K562 treated with DMSO at 1 percent for 48 hours (cell line): ENCODE results near the gene TOP1. TPM values are rescaled to one million over a fixed set of nuclear protein-coding genes. Genes with fewer than 3 reads are reported as not detected.

Experiments
- total RNA-seq: library from RNA; unstranded; fragments of 300-600 nt; gene quantifications from 2 replicates; pipeline ENCODE4 v1.2.3, GENCODE V29; 2022; ENCODE audit warnings: low replicate concordance; ENCODE audit errors: extremely low read depth

The TOP1 gene
- total RNA-seq = not detected in 2 replicates

DNA sequence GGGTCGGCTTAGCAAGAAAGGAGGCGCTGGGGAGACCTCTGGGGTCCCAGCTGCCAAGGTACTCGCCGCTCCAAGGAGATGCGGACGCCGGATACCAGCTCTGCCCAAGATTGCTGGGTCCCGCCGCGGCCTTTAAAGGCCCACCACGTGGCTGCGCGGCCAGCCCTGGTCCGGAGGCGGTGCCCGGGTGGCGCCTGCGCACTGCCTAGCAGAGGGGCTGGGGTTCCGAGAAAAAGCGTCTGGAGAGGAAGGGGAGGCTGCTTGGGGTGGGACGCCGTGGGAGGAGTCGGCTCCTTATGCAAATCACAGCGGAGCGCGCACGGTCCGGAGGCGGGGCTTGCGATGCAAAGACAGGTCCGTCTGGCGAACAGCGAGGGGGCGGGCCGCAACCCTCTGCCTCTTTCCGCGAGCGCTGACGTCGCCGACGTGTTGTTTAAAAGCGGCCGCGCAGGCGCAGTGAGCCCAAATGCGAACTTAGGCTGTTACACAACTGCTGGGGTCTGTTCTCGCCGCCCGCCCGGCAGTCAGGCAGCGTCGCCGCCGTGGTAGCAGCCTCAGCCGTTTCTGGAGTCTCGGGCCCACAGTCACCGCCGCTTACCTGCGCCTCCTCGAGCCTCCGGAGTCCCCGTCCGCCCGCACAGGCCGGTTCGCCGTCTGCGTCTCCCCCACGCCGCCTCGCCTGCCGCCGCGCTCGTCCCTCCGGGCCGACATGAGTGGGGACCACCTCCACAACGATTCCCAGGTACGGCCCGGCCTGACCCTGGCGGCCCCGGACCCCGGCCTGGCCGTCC is at the start of gene TOP1:
TOP1 (plus strand) TSS at position 464 of the 791 bp plus-strand sequence; CDS start at position 710, 246 bp downstream.

DNA sequence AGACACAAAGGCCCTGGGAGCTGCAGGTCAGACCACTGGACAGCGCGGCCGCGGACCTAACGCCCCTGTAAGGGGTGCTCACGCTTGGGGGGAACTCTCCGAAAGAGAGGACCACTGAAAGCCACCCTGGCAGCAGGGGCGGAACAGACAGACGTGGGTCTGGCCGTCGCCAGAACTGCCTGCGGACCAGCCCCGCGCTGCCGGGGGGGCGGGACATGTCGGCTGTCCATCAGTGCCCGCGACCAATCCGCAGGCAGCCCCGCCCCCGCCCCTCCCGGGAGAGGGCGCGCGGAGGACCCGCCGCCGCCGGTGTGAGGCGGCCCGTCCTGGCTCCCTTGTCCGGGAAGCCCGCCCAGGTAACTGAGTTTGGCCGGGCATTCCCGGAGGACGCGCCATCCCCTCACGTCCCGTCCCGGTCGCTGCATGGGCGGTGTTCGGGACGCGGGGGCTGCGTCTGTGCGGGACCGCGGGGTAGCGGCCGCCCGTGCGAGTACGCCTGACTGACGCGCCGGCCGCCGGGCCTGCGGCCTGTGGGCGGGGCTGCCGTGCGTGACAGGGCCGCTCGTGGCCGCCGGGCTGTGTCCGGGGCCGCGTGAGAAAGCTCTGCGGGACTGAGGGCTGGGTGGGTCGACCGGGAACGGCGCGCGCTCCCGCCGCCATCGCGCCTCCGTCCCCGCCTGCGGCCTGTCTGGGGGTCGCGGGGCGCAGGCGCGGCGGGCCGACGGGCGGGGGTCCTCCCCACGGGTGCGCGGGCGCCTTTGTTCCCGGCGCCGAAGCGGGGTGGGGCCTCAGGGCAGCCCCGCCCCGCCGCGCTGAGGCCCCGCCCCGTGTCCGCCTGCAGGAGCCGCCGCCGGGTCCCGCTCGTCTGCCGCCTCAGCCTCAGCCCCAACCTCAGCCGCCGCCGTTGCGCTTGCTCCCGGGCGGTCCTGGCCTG is 108.3 kb downstream of the TOP1 start, which contains the start of gene PLCG1:
PLCG1 (plus strand) TSS at position 864 of the 934 bp plus-strand sequence. CDS start 99 bp downstream, outside the sequence.

Other genes with a start within 250 kb of the TOP1 start
- gene PLCG1, start 108.7 kb downstream of the TOP1 start, total RNA-seq = not detected in 2 replicates